Nephron progenitor cell (in vitro differentiated cells): Measurements from ENCODE around the gene RNF126.
"Not testable (repeated sequence)": the region's sequence is repeated elsewhere in the genome, so short reads cannot be mapped to it uniquely, and the experiment has no call there.

ENCODE experiments used
- DNase-seq: peaks from one replicate; pipeline ENCODE4 v3.0.0; 2021
- H3K27ac Mint-ChIP-seq: 2 replicates; pipeline ENCODE4 v1.8.0; 2021; ENCODE audit warnings: mild to moderate bottlenecking, moderate library complexity, mixed read lengths
- H3K27me3 Mint-ChIP-seq: 2 replicates; pipeline ENCODE4 v1.8.0; 2021; ENCODE audit warnings: mild to moderate bottlenecking, low read depth, mixed read lengths; ENCODE audit not compliant: poor library complexity
- H3K36me3 Mint-ChIP-seq: 2 replicates; pipeline ENCODE4 v1.8.0; 2021; ENCODE audit warnings: low read depth, mixed read lengths
- H3K4me1 Mint-ChIP-seq: 2 replicates; pipeline ENCODE4 v1.8.0; 2021; ENCODE audit warnings: mixed read lengths
- H3K4me3 Mint-ChIP-seq: 2 replicates; pipeline ENCODE4 v1.8.0; 2021; ENCODE audit warnings: mild to moderate bottlenecking, moderate library complexity, mixed read lengths
- H3K9me3 Mint-ChIP-seq: 2 replicates; pipeline ENCODE4 v1.8.0; 2021; ENCODE audit warnings: mild to moderate bottlenecking, moderate library complexity, mixed read lengths
- CTCF ChIP-seq: fragments of 200-600 bp; sonication (generic); IDR thresholded peaks from 2 replicates; pipeline ENCODE4 v1.5.0; 2021; ENCODE audit warnings: antibody characterized with exemption

Gene RNF126

GRCh38 chr19:633786-634639 is 29.0 kb downstream of the RNF126 start:
- Mint-ChIP-seq H3K36me3 (peaks cover 16% of the 10 kb centered on the region), H3K4me3 (peak overlapping the region; percentile 93), H3K9me3 (peaks cover 4% of the 10 kb centered on the region), H3K27me3 (peaks cover 24% of the 10 kb centered on the region), H3K4me1 (peaks cover 43% of the 10 kb centered on the region), H3K27ac (peak overlapping the region; percentile 49)
- no peak for DNase-seq
- TF ChIP-seq CTCF, result no peak

GRCh38 chr19:633068-633785 is 29.8 kb downstream of the RNF126 start, which contains the start of gene POLRMT:
Gene POLRMT (minus strand): TSS chr19:633537. CDS start chr19:633512, 25 bp downstream.
- DNase-seq, result peak; percentile 96
- Mint-ChIP-seq H3K27ac (peak within 1 kb of the TSS; percentile 99), H3K36me3 (peaks cover 24% of the 10 kb centered on the region), H3K4me1 (peaks cover 51% of the 10 kb centered on the region), H3K4me3 (peak within 1 kb of the TSS; percentile 93), H3K9me3 (peaks cover 4% of the 10 kb centered on the region), H3K27me3 (peaks cover 16% of the 10 kb centered on the region)
- no peak for TF ChIP-seq CTCF

- TF ChIP-seq CTCF, result no peak
- DNase-seq, result peak; percentile 73
- Mint-ChIP-seq H3K4me1 (peaks cover 50% of the 10 kb centered on the region), H3K36me3 (peaks cover 27% of the 10 kb centered on the region), H3K27me3 (peaks cover 10% of the 10 kb centered on the region), H3K27ac (peak overlapping the region; percentile 99), H3K9me3 (peaks cover 4% of the 10 kb centered on the region), H3K4me3 (peak overlapping the region; percentile 93)
Measured at GRCh38 chr19:632579-633067, 30.4 kb downstream of the RNF126 start.

GRCh38 chr19:629961-630714 is 32.9 kb downstream of the RNF126 start:
- Mint-ChIP-seq H3K4me3 (no peak overlapping the region), H3K4me1 (peaks cover 42% of the 10 kb centered on the region), H3K27ac (peak overlapping the region; percentile 64), H3K9me3 (no peaks in the 10 kb centered on the region), H3K27me3 (no peaks in the 10 kb centered on the region), H3K36me3 (peaks cover 35% of the 10 kb centered on the region)
- no peak for TF ChIP-seq CTCF
- no peak for DNase-seq

GRCh38 chr19:629515-629914 is 33.5 kb downstream of the RNF126 start:
- DNase-seq, H3K9me3 Mint-ChIP-seq, H3K27me3 Mint-ChIP-seq, H3K4me3 Mint-ChIP-seq, H3K27ac Mint-ChIP-seq: not testable (repeated sequence)
- Mint-ChIP-seq H3K4me1 (peaks cover 42% of the 10 kb centered on the region), H3K36me3 (peaks cover 35% of the 10 kb centered on the region)

GRCh38 chr19:628168-628567 is 34.8 kb downstream of the RNF126 start:
- Mint-ChIP-seq H3K27me3 (no peaks in the 10 kb centered on the region), H3K4me1 (peaks cover 31% of the 10 kb centered on the region), H3K36me3 (peaks cover 44% of the 10 kb centered on the region), H3K27ac (no peak overlapping the region), H3K4me3 (no peak overlapping the region), H3K9me3 (no peaks in the 10 kb centered on the region)
- peak; percentile 43 for DNase-seq
- no peak for TF ChIP-seq CTCF

GRCh38 chr19:626566-626965 is 36.4 kb downstream of the RNF126 start:
- H3K27me3 Mint-ChIP-seq, H3K9me3 Mint-ChIP-seq, DNase-seq, H3K4me3 Mint-ChIP-seq, H3K27ac Mint-ChIP-seq: not testable (repeated sequence)
- Mint-ChIP-seq H3K36me3 (peaks cover 44% of the 10 kb centered on the region), H3K4me1 (peaks cover 21% of the 10 kb centered on the region)
